HepG2 (cell line): ENCODE results near the gene APOC1. TPM values are rescaled to one million over a fixed set of nuclear protein-coding genes. Genes with fewer than 3 reads are reported as not detected.

Experiments used
- HHEX ChIP-seq: IDR thresholded peaks from 2 replicates; pipeline ENCODE4 v1.6.1; 2016; ENCODE audit warnings: control low read depth
- KIAA2018 ChIP-seq: sonication (generic); formaldehyde crosslinking; IDR thresholded peaks from 2 replicates; pipeline ENCODE4 v1.5.0; 2020; ENCODE audit warnings: mild to moderate bottlenecking, missing genetic modification reagents, borderline replicate concordance
- MIXL1 ChIP-seq: IDR thresholded peaks from 2 replicates; pipeline ENCODE4 v1.6.1; 2016
- SNRNP70 ChIP-seq: fragments of 200-400 bp; formaldehyde crosslinking; IDR thresholded peaks from 2 replicates; pipeline ENCODE4 v1.6.1; 2017; ENCODE audit warnings: mild to moderate bottlenecking, low read depth, low read length, moderate library complexity
- SP1 ChIP-seq, 2 experiments: fragments of 450-650 bp in 1 of 2; sonication (generic) in 1 of 2; formaldehyde crosslinking in 1 of 2; IDR thresholded peaks; 2 replicates each; pipeline versions ENCODE4 v1.4.0 to v1.6.1; 2016 to 2020; ENCODE audit warnings: missing genetic modification reagents in 1 of 2
- TIGD3 ChIP-seq: sonication (generic); formaldehyde crosslinking; IDR thresholded peaks from 2 replicates; pipeline ENCODE4 v1.5.1; 2020; ENCODE audit warnings: mild to moderate bottlenecking, missing genetic modification reagents, borderline replicate concordance
- ZHX2 ChIP-seq, 2 experiments: sonication (generic) in 1 of 2; formaldehyde crosslinking in 1 of 2; IDR thresholded peaks; 2 replicates each; pipeline versions ENCODE4 v1.6.1 to v1.9.0; 2014 to 2022; ENCODE audit warnings: antibody characterized with exemption in 1 of 2, borderline replicate concordance in 1 of 2, inconsistent platforms in 1 of 2, low read depth in 1 of 2, missing genetic modification reagents in 1 of 2
- ZMYM4 ChIP-seq: sonication (generic); formaldehyde crosslinking; IDR thresholded peaks from 2 replicates; pipeline ENCODE4 v1.8.1; 2023; ENCODE audit warnings: mild to moderate bottlenecking, missing genetic modification reagents
- ZNF136 ChIP-seq: sonication (generic); formaldehyde crosslinking; IDR thresholded peaks from 2 replicates; pipeline ENCODE4 v1.8.1; 2022; ENCODE audit warnings: low read depth, mild to moderate bottlenecking, moderate library complexity, missing genetic modification reagents
- ZNF282 ChIP-seq: fragments of 450-650 bp; IDR thresholded peaks from 2 replicates; pipeline ENCODE4 v1.6.1; 2018; ENCODE audit not compliant: partially characterized antibody
- ZNF615 ChIP-seq: sonication (generic); formaldehyde crosslinking; IDR thresholded peaks from 2 replicates; pipeline ENCODE4 v1.5.0; 2020; ENCODE audit warnings: mild to moderate bottlenecking, missing genetic modification reagents, borderline replicate concordance
- ZNF674 ChIP-seq: sonication (generic); formaldehyde crosslinking; IDR thresholded peaks from 2 replicates; pipeline ENCODE4 v1.5.0; 2020; ENCODE audit warnings: low read depth, mild to moderate bottlenecking, missing genetic modification reagents
- polyA plus RNA-seq, 8 experiments: library from polyadenylated mRNA; depleted of rRNA in 3 of 8; stranded (reverse) in 7 of 8; unstranded in 1 of 8; fragments of >200 nt; fragmentation: Illumina TruSeq in 4 of 8; extraction: Trizol in 4 of 8; gene quantifications; 2 replicates each; pipeline versions ENCODE4 v1.2.1 to v1.2.3, GENCODE V29; 2011 to 2016; ENCODE audit warnings: low read depth in 4 of 8, missing spikeins in 1 of 8, mixed read lengths in 1 of 8; ENCODE audit not compliant: insufficient read depth in 1 of 8
- total RNA-seq, 5 experiments: library from RNA; depleted of rRNA; stranded (reverse); fragments of >200 nt; fragmentation: Illumina TruSeq; extraction: Trizol; gene quantifications; 2 replicates each; pipeline ENCODE4 v1.2.3, GENCODE V29; 2016; ENCODE audit warnings: low read depth in 1 of 5

The APOC1 gene
- total and polyA plus RNA-seq, 2 of the 13 experiments (the other 11 are each of a cell fraction or from before 2014, with no cell fraction given): 600 to 1,235 TPM

- TF ChIP-seq KIAA2018 (CRISPR knock-in tag): no peak
- TF ChIP-seq ZNF615 (CRISPR knock-in tag): no peak
- TF ChIP-seq ZNF282: no peak
- TF ChIP-seq ZHX2 (IDR thresholded peaks at IDR 0.05; ENCODE audit: low read depth): no peak
- TF ChIP-seq ZHX2 (CRISPR knock-in tag; IDR thresholded peaks at IDR 0.05; ENCODE audit: borderline replicate concordance): no peak
- TF ChIP-seq SP1 (IDR thresholded peaks at IDR 0.05): no peak
- peak; percentile 66; the same call in 1 of the 2 replicates for TF ChIP-seq SP1 (CRISPR knock-in tag; IDR thresholded peaks at IDR 0.05)
- peak; percentile 83 for TF ChIP-seq MIXL1 (CRISPR knock-in tag)
- TF ChIP-seq ZMYM4 (CRISPR knock-in tag): peak; percentile 83
- TF ChIP-seq TIGD3 (CRISPR knock-in tag): no peak
- no peak for TF ChIP-seq HHEX (CRISPR knock-in tag)
- TF ChIP-seq ZNF136 (CRISPR knock-in tag): peak; percentile 82; the same call in 1 of the 2 replicates
- TF ChIP-seq SNRNP70: no peak
- TF ChIP-seq ZNF674: 0 out of 2 replicates have a peak, but pooled peaks have one; percentile 67
Measured at GRCh38 chr19:44925114-44925891, 10.9 kb downstream of the APOC1 start (continued).
